ENCODE data around the gene CEMIP2.

The CEMIP2 gene

GRCh38 chr9:71685394-71685793 is 82.9 kb downstream of the CEMIP2 start:
- no peak for DNase-seq (ENCODE audit: extremely low read depth, insufficient read length)

DNA sequence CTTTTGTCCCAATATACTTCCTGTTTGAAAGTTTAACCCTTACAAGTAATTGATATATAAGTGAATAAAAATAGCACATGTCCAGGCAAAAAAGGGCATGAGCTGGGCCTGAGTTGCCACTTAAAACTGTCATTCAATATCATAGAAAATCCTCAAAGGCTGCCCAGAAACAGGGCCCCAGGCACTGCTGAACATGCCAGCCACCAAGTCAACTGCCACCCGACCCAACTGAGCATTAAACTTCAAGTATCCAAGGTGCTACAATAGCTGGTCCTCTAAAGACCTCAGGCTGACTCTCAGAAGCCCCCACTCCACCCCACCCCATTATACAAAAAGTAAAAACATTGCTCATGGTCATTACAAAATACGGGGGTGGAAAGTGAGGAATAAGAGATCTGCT is 83.7 kb downstream of the CEMIP2 start:
- DNase-seq (ENCODE audit: extremely low read depth, insufficient read length) = no peak
- H3K27me3 ChIP-seq (replicated peaks; ENCODE audit: control insufficient read depth, insufficient read depth, low read length) = no peaks in the 10 kb centered on the region
- TF ChIP-seq, protein P1, sequence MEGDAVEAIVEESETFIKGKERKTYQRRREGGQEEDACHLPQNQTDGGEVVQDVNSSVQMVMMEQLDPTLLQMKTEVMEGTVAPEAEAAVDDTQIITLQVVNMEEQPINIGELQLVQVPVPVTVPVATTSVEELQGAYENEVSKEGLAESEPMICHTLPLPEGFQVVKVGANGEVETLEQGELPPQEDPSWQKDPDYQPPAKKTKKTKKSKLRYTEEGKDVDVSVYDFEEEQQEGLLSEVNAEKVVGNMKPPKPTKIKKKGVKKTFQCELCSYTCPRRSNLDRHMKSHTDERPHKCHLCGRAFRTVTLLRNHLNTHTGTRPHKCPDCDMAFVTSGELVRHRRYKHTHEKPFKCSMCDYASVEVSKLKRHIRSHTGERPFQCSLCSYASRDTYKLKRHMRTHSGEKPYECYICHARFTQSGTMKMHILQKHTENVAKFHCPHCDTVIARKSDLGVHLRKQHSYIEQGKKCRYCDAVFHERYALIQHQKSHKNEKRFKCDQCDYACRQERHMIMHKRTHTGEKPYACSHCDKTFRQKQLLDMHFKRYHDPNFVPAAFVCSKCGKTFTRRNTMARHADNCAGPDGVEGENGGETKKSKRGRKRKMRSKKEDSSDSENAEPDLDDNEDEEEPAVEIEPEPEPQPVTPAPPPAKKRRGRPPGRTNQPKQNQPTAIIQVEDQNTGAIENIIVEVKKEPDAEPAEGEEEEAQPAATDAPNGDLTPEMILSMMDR (IDR thresholded peaks at IDR 0.05; ENCODE audit: insufficient read depth, low read length, poor library complexity, severe bottlenecking) = no peak
- no peaks in the 10 kb centered on the region for H3K36me3 ChIP-seq (ENCODE audit: control insufficient read depth, insufficient read depth, low read length)
- H3K4me3 ChIP-seq (replicated peaks; ENCODE audit: low read depth, low read length) = no peak overlapping the region

More at GRCh38 chr9:71685394-71685793, 82.9 kb downstream of the CEMIP2 start:
- TF ChIP-seq, protein P1 (IDR thresholded peaks at IDR 0.05; ENCODE audit: insufficient read depth, low read length, poor library complexity, severe bottlenecking) = no peak
- no peaks in the 10 kb centered on the region for H3K36me3 ChIP-seq (ENCODE audit: control insufficient read depth, insufficient read depth, low read length)
- no peaks in the 10 kb centered on the region for H3K27me3 ChIP-seq (replicated peaks; ENCODE audit: control insufficient read depth, insufficient read depth, low read length)
- H3K4me3 ChIP-seq (replicated peaks; ENCODE audit: low read depth, low read length) = no peak overlapping the region

DNA sequence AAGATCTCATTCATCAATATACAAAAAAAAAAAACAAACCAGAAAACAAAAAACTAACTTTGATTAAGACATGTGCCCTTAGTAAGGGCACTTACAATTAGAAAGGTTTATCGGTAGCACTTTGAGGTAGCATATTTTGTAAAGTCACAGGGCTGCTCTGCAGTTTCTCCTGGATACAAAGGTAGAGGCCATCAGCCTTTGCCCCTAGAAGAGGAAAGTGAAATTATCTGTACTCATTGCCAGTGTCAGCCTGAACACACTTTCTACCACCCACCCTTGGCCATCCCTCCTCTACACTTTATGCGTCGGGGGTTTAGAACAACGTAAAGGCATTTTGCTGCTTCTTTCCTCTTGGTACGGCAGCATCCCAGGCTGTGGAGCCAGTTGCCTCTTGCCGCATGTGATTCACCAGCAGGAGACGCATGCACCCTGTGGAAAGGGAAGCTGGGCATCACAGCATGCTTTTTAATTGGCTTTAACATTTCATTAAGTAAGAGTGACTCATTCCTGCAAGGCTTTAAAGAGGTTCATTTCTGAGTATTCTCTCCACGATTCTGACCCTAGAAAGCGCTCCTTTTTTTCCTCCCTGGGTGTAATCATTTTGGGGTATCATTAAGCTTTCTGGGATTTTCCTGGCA is 84.6 kb downstream of the CEMIP2 start:
- no peaks in the 10 kb centered on the region for H3K36me3 ChIP-seq (ENCODE audit: control insufficient read depth, insufficient read depth, low read length)
- TF ChIP-seq, protein P1 (IDR thresholded peaks at IDR 0.05; ENCODE audit: insufficient read depth, low read length, poor library complexity, severe bottlenecking) = no peak
- DNase-seq (ENCODE audit: extremely low read depth, insufficient read length) = no peak
- no peaks in the 10 kb centered on the region for H3K27me3 ChIP-seq (replicated peaks; ENCODE audit: control insufficient read depth, insufficient read depth, low read length)
- H3K4me3 ChIP-seq (replicated peaks; ENCODE audit: low read depth, low read length) = no peak overlapping the region

DNA sequence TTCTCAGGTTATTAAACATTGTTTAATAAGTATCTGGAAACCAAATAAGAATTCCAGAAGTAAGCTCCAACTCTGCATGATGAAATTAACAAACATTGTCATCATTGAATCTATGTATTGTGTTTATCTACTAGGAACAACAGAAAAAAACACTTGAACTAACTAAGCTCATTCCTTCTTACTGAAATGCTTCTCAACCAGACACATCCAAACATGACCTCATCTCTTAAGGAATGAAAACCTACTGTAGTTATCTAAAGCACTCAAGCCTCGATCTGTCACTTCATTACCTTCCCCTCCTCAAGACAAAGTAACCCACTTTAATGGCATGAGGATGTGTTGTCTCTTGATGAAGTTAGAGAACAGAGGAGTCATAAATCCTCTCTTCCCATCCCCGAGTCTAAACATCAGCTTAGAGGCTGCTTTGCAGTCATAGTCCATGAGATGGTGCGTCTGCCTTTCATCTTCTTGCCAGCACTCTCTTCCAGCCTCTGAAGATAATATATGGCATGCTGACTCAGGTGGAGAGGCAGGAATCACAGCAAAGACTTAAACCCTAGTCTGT is 86.5 kb downstream of the CEMIP2 start:
- no peak for DNase-seq (ENCODE audit: extremely low read depth, insufficient read length)
- Histone ChIP-seq H3K4me3 (replicated peaks; ENCODE audit: low read depth, low read length) (no peak overlapping the region), H3K27me3 (replicated peaks; ENCODE audit: control insufficient read depth, insufficient read depth, low read length) (no peaks in the 10 kb centered on the region), H3K36me3 (ENCODE audit: control insufficient read depth, insufficient read depth, low read length) (no peaks in the 10 kb centered on the region)
- TF ChIP-seq, protein P1 (IDR thresholded peaks at IDR 0.05; ENCODE audit: insufficient read depth, low read length, poor library complexity, severe bottlenecking) = no peak

GRCh38 chr9:71681104-71681707 is 87.1 kb downstream of the CEMIP2 start:
- Histone ChIP-seq H3K36me3 (ENCODE audit: control insufficient read depth, insufficient read depth, low read length) (no peaks in the 10 kb centered on the region), H3K27me3 (replicated peaks; ENCODE audit: control insufficient read depth, insufficient read depth, low read length) (no peaks in the 10 kb centered on the region), H3K4me3 (replicated peaks; ENCODE audit: low read depth, low read length) (no peak overlapping the region)
- no peak for DNase-seq (ENCODE audit: extremely low read depth, insufficient read length)
- TF ChIP-seq, protein P1 (IDR thresholded peaks at IDR 0.05; ENCODE audit: insufficient read depth, low read length, poor library complexity, severe bottlenecking) = no peak

All from GM06990 (cell line).